K562 (cell line): ENCODE measurements around the gene CEP19. TPM values are rescaled to one million over a fixed set of nuclear protein-coding genes. Genes with fewer than 3 reads are reported as not detected.

Experiments used
- CXXC5 ChIP-seq: fragments of 250-450 bp; sonication (Bioruptor Pico); IDR thresholded peaks from 2 replicates; pipeline ENCODE4 v1.8.0; 2022; ENCODE audit warnings: inconsistent platforms, mild to moderate bottlenecking, moderate library complexity
- EGR1 ChIP-seq: fragments of 450-650 bp; conservative IDR thresholded peaks from 2 replicates; pipeline ENCODE4 v1.6.1; 2017; ENCODE audit warnings: mild to moderate bottlenecking
- ELF1 ChIP-seq: fragments of 200-800 bp; sonication (Bioruptor generic); IDR thresholded peaks from 2 replicates; pipeline ENCODE4 v1.6.1; 2016; ENCODE audit warnings: missing genetic modification characterization, missing compliant biosample characterization
- GATAD2B ChIP-seq: fragments of 450-650 bp; IDR thresholded peaks from 2 replicates; pipeline ENCODE4 v1.6.1; 2017; ENCODE audit warnings: mild to moderate bottlenecking, borderline replicate concordance
- NFYB ChIP-seq: IDR thresholded peaks from 2 replicates; pipeline ENCODE4 v1.6.1; 2011; ENCODE audit warnings: mild to moderate bottlenecking, moderate library complexity; ENCODE audit not compliant: insufficient read length; ENCODE audit errors: extremely low read depth
- POLR2G ChIP-seq: fragments of 200-400 bp; formaldehyde crosslinking; IDR thresholded peaks from 2 replicates; pipeline ENCODE4 v1.6.1; 2017; ENCODE audit warnings: low read depth, mild to moderate bottlenecking, antibody characterized with exemption, low read length, moderate library complexity
- POLR2H ChIP-seq: IDR thresholded peaks from 2 replicates; pipeline ENCODE4 v1.6.1; 2016; ENCODE audit warnings: missing genetic modification characterization, low read depth, mild to moderate bottlenecking, control low read depth, missing compliant biosample characterization, moderate library complexity
- SMARCB1 ChIP-seq: IDR thresholded peaks from 2 replicates; pipeline ENCODE4 v1.6.1; 2011; ENCODE audit warnings: improper control_type of control experiment, low read depth; ENCODE audit not compliant: insufficient read length
- SP1 ChIP-seq: sonication (generic); formaldehyde crosslinking; IDR thresholded peaks from 2 replicates; pipeline ENCODE4 v1.8.1; 2022; ENCODE audit warnings: mild to moderate bottlenecking, missing genetic modification reagents
- SRF ChIP-seq, 2 experiments: fragments of 250-450, 450-650 bp in 1 of 2; sonication (Bioruptor Pico) in 1 of 2; sonication (generic) in 1 of 2; formaldehyde crosslinking; IDR thresholded peaks; 2 replicates each; pipeline versions ENCODE4 v1.5.0 to v1.5.1; 2020 to 2022; ENCODE audit warnings: mild to moderate bottlenecking in 1 of 2, missing genetic modification reagents in 1 of 2
- SRSF1 ChIP-seq: fragments of 200-400 bp; formaldehyde crosslinking; IDR thresholded peaks from 2 replicates; pipeline ENCODE4 v1.6.1; 2017; ENCODE audit warnings: mild to moderate bottlenecking, low read depth, low read length, moderate library complexity
- SRSF9 ChIP-seq: fragments of 200-400 bp; formaldehyde crosslinking; IDR thresholded peaks from 2 replicates; pipeline ENCODE4 v1.6.1; 2017; ENCODE audit warnings: low read depth, low read length, borderline replicate concordance
- TAF9B ChIP-seq: fragments of 450-650 bp; IDR thresholded peaks from 2 replicates; pipeline ENCODE4 v1.6.1; 2018; ENCODE audit warnings: mild to moderate bottlenecking; ENCODE audit not compliant: partially characterized antibody
- XRCC3 ChIP-seq: fragments of 450-650 bp; IDR thresholded peaks from 2 replicates; pipeline ENCODE4 v1.6.1; 2017; ENCODE audit warnings: mild to moderate bottlenecking, moderate library complexity
- ZNF24 ChIP-seq: fragments of 450-650 bp; IDR thresholded peaks from 2 replicates; pipeline ENCODE4 v1.6.1; 2016
- ZNF644 ChIP-seq: fragments of 200-800 bp; sonication (Bioruptor generic); IDR thresholded peaks from 2 replicates; pipeline ENCODE4 v1.6.1; 2016; ENCODE audit warnings: low read depth, missing genetic modification characterization, missing compliant biosample characterization
- polyA plus RNA-seq, 8 experiments: library from polyadenylated mRNA; depleted of rRNA in 4 of 8; stranded (reverse) in 5 of 8; unstranded in 3 of 8; fragments of >200 nt; fragmentation: Nextera tagmentation in 2 of 8; fragmentation: Illumina TruSeq in 1 of 8; extraction: Ambion mirVana in 2 of 8; extraction: Trizol in 1 of 8; gene quantifications; 2 replicates each; pipeline versions ENCODE4 v1.2.1 to v1.2.3, GENCODE V29; 2011 to 2014; ENCODE audit warnings: inconsistent platforms in 1 of 8, missing spikeins in 1 of 8
- total RNA-seq, 7 experiments: library from RNA; depleted of rRNA in 6 of 7; stranded (reverse); fragments of >200 nt in 6 of 7; fragmentation: Illumina TruSeq in 2 of 7; extraction: Trizol in 2 of 7; gene quantifications; 2 replicates each; pipeline versions ENCODE4 v1.2.1 to v1.2.3, GENCODE V29; 2011 to 2021; ENCODE audit warnings: low replicate concordance in 1 of 7
- TF ChIP-seq, protein P1 (sequence below): fragments of 250-450 bp; sonication (Bioruptor Pico); IDR thresholded peaks from 2 replicates; pipeline ENCODE4 v1.5.0; 2020; ENCODE audit warnings: mild to moderate bottlenecking, borderline replicate concordance
- TF ChIP-seq, protein P2 (sequence below): conservative IDR thresholded peaks from 2 replicates; pipeline ENCODE4 v1.6.1; 2011; ENCODE audit warnings: low read depth, mild to moderate bottlenecking, low read length; ENCODE audit not compliant: control insufficient read depth
- TF ChIP-seq, protein P3 (sequence below), 2 experiments: IDR thresholded peaks; 2 replicates each; pipeline ENCODE4 v1.6.1; 2011; ENCODE audit warnings: borderline replicate concordance in 1 of 2, control low read depth in 1 of 2, low read depth in 1 of 2, low read length in 1 of 2, mild to moderate bottlenecking in 1 of 2, mixed read lengths in 1 of 2, moderate library complexity in 1 of 2; ENCODE audit not compliant: insufficient read depth in 1 of 2, insufficient read length in 1 of 2, poor library complexity in 1 of 2, severe bottlenecking in 1 of 2; ENCODE audit errors: extremely low read depth in 1 of 2

CEP19 gene
- total and polyA plus RNA-seq, 9 of the 15 experiments (the other 6 are each of a cell fraction or from before 2014, with no cell fraction given): 2.5 to 4.5 (median 3.7) TPM

DNA sequence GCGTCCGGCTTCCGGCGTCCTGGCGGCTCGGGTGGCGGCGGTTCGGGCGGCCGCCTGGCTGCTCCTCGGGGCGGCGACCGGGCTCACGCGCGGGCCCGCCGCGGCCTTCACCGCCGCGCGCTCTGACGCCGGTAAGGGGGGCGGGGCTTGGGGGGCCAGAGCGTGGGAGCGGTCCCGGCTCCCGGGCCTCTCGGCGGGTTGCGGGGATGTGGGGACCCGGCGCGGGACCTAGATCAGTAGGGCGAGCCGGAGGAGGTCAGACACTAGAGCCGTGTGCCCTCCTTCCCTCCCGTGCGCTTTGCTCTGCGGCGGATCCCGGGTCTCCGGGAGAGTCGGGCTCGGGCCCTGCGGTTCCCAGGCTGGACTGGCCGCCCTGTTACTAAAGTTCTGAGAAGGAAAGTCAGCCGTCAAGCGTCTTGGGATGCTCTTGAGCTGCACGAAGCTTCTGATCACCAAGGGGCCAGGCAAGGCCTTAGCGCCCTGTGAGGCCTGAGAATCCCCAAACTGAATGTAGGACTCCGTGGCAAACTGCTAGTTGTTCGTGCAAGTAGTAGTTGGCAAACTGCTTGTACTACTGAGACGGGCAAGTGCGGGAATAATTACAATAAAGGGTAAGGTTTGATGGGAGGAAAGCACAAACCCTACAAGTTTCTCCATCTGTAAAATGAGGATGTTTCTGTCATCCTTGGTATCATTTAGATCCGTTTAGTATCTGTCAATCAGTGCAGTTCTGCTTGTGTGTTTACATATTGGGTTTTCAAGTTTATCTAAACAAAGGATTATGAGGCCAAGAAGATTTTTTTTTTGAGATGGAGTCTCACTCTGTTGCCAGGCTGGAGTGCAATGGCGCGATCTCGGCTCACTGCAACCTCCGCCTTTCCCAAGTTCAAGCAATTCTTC is 714 bp upstream of the CEP19 start (continued):
- no peak for TF ChIP-seq GATAD2B
- TF ChIP-seq NFYB: no peak
- TF ChIP-seq, protein P1, sequence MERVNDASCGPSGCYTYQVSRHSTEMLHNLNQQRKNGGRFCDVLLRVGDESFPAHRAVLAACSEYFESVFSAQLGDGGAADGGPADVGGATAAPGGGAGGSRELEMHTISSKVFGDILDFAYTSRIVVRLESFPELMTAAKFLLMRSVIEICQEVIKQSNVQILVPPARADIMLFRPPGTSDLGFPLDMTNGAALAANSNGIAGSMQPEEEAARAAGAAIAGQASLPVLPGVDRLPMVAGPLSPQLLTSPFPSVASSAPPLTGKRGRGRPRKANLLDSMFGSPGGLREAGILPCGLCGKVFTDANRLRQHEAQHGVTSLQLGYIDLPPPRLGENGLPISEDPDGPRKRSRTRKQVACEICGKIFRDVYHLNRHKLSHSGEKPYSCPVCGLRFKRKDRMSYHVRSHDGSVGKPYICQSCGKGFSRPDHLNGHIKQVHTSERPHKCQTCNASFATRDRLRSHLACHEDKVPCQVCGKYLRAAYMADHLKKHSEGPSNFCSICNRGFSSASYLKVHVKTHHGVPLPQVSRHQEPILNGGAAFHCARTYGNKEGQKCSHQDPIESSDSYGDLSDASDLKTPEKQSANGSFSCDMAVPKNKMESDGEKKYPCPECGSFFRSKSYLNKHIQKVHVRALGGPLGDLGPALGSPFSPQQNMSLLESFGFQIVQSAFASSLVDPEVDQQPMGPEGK: no peak
- no peak for TF ChIP-seq EGR1
- TF ChIP-seq SP1: no peak
- no peak for TF ChIP-seq TAF9B
- peak; percentile 9 for TF ChIP-seq POLR2G
- TF ChIP-seq SRSF9: no peak
- no peak for TF ChIP-seq CXXC5 (CRISPR knock-in tag)
- no peak for TF ChIP-seq SRSF1
- TF ChIP-seq, protein P2, sequence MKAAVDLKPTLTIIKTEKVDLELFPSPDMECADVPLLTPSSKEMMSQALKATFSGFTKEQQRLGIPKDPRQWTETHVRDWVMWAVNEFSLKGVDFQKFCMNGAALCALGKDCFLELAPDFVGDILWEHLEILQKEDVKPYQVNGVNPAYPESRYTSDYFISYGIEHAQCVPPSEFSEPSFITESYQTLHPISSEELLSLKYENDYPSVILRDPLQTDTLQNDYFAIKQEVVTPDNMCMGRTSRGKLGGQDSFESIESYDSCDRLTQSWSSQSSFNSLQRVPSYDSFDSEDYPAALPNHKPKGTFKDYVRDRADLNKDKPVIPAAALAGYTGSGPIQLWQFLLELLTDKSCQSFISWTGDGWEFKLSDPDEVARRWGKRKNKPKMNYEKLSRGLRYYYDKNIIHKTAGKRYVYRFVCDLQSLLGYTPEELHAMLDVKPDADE: 0 out of 2 replicates have a peak, but pooled peaks have one; percentile 18
- no peak for TF ChIP-seq SMARCB1
- no peak for TF ChIP-seq POLR2H
- no peak for TF ChIP-seq ZNF644 (tag)
- no peak for TF ChIP-seq SRF (CRISPR knock-in tag; IDR thresholded peaks at IDR 0.05)
- TF ChIP-seq ZNF24: no peak
- 0 out of 2 replicates have a peak, but pooled peaks have one; percentile 7 for TF ChIP-seq ELF1 (tag)
- TF ChIP-seq, protein P3, sequence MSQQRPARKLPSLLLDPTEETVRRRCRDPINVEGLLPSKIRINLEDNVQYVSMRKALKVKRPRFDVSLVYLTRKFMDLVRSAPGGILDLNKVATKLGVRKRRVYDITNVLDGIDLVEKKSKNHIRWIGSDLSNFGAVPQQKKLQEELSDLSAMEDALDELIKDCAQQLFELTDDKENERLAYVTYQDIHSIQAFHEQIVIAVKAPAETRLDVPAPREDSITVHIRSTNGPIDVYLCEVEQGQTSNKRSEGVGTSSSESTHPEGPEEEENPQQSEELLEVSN (IDR thresholded peaks at IDR 0.05; ENCODE audit: borderline replicate concordance in 1 of 2, extremely low read depth in 1 of 2, insufficient read depth in 1 of 2, insufficient read length in 1 of 2, low read depth in 1 of 2, low read length in 1 of 2, poor library complexity in 1 of 2, severe bottlenecking in 1 of 2): peak; percentile 7 to 43
- no peak for TF ChIP-seq XRCC3
